H7 (cell line): ENCODE data around the gene CRY2. TPM values are rescaled to one million over a fixed set of nuclear protein-coding genes. Genes with fewer than 3 reads are reported as not detected.

Source experiments
- DNase-seq: peaks from one replicate; pipeline ENCODE4 v3.0.0; 2012
- H3K27me3 ChIP-seq: 2 replicates; pipeline ENCODE4 v1.6.0; 2011; ENCODE audit warnings: mild to moderate bottlenecking, low read length; ENCODE audit not compliant: control insufficient read depth, insufficient read depth
- H3K36me3 ChIP-seq: replicated peaks from 2 replicates; pipeline ENCODE4 v1.5.1; 2011; ENCODE audit warnings: low read length; ENCODE audit not compliant: control insufficient read depth, insufficient read depth
- H3K4me3 ChIP-seq: 2 replicates; pipeline ENCODE4 v1.5.1; 2011; ENCODE audit warnings: low read depth, mild to moderate bottlenecking, control low read depth, low read length, moderate library complexity; ENCODE audit not compliant: insufficient read depth
- total RNA-seq: library from RNA; depleted of rRNA; stranded (reverse); fragments of >200 nt; shearing (Covaris generic); gene quantifications from 2 replicates; pipeline ENCODE4 v1.2.3, GENCODE V29; 2014

CRY2 gene
- total RNA-seq, 1 experiment from 2014 or later = 16.0 TPM

DNA sequence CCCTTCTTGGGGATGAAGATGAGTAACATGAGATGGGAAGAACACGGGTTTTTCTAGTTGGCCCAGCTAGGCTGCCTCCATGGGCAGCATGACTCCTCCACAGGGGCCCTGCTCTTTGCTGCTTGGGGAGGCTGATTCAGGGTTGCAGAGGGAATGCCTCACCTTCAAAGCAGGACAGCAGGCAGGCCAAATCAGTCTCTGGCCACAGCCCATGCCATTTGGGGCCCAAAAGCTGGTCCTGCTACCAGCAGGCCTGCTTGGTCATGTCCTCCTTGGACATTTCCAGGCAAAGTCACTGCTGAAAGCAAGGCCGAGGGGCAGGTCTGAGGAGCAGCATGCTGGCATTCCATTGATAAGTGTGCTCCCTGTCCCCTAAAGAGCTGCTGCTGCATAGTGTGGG, 24.4 kb downstream of the CRY2 start:
- Histone ChIP-seq H3K4me3 (no peak overlapping the region), H3K36me3 (peaks cover 19% of the 10 kb centered on the region), H3K27me3 (no peaks in the 10 kb centered on the region)
- no peak for DNase-seq

DNA sequence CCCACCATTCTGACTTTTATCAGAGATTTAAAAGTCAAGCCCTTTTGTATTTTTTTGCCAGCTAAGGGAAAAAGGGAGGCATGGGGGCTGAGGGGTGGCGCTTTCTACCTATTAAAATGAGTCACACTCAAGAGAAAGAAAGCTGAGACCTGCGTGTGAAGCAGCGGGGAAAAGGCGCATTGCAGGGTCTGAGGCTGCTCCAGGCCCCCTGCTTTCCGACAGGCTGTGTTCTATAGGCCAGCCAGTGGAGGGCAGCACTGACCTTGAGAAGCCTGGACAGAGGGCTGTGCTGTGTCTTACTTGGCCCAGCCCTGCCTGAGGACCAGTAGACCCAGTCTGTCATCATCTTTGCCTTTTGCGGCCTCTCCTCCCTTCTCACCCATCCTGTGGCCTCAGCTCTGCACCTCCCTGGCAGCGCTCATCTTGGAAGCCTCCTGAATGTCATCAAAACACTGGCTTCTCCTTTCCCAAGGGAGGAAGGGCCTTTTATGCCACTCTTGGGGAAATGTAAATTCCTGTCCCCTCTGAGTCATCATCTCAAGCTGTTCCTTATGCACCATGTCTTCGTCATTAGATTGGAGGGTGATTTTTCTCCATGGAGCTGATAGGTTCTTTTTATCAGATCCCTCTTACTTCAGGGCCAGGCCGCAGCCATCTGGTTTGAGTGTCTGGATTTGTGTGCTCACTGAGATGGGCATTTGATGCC, 25.5 kb downstream of the CRY2 start:
- peaks cover 18% of the 10 kb centered on the region for H3K36me3 ChIP-seq
- H3K4me3 ChIP-seq = no peak overlapping the region
- peak; percentile 92 for DNase-seq
- no peaks in the 10 kb centered on the region for H3K27me3 ChIP-seq

DNA sequence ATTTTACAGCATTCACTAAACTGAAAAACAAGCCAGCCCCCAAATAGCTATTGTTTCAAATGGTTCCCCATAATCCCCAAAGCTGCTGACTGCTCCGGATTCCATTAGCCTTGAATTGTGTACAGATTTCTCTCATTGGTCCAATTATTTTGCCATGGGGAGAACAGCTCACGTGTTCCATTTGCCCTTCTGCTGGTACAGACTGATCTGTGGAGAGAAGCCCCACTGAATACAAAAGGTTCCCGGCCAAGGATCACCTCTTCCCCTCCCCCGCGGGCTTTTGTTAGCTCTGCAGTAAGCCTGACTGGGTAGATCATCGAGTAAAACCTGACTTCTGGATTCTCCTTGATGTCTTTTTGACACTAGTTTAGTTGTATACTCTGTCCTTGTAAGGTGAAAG, 29.1 kb downstream of the CRY2 start:
- Histone ChIP-seq H3K27me3 (no peaks in the 10 kb centered on the region), H3K4me3 (no peak overlapping the region), H3K36me3 (peaks cover 4% of the 10 kb centered on the region)
- peak; percentile 62 for DNase-seq

DNA sequence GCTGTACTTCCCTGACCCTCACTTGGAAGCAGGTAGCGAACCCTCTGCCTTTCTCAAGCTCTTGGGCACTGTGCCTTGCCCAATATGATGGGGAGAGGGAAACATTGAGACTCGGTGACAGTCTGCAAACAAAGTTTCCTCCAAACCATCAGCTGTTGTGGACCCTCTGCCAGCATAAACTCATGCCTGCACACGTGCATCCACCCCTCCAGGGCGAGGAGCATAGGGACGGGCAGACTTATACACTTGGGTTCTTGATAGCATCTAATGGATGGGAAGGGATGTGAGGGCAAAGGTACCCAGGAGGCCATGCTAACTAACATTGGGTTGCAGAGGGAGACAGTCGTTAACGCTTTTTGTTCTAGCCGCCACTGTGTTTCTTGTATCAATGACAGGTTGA, 29.9 kb downstream of the CRY2 start:
- no peak for DNase-seq
- Histone ChIP-seq H3K36me3 (peaks cover 8% of the 10 kb centered on the region), H3K4me3 (no peak overlapping the region), H3K27me3 (no peaks in the 10 kb centered on the region)

DNA sequence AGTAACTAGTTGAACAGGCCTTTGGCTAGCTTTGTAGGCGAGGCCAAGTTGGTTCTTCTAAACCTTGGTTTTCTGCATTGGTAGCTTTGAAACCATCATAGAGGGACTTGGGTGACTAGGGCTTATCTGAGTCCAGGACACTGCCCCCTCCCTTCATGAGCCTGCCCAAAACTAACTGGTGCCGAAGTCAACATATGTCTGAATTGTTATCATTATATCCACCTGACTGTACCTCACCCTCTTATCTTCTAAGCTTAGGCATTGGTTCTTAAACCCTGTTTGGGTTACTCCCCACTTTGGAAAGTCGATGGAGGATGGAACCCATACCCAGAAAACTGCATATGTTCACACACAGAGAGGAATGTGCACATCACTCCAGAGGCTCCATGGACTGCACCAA, 30.6 kb downstream of the CRY2 start:
- H3K36me3 ChIP-seq = peaks cover 8% of the 10 kb centered on the region
- DNase-seq = no peak
- no peak overlapping the region for H3K4me3 ChIP-seq
- no peaks in the 10 kb centered on the region for H3K27me3 ChIP-seq

DNA sequence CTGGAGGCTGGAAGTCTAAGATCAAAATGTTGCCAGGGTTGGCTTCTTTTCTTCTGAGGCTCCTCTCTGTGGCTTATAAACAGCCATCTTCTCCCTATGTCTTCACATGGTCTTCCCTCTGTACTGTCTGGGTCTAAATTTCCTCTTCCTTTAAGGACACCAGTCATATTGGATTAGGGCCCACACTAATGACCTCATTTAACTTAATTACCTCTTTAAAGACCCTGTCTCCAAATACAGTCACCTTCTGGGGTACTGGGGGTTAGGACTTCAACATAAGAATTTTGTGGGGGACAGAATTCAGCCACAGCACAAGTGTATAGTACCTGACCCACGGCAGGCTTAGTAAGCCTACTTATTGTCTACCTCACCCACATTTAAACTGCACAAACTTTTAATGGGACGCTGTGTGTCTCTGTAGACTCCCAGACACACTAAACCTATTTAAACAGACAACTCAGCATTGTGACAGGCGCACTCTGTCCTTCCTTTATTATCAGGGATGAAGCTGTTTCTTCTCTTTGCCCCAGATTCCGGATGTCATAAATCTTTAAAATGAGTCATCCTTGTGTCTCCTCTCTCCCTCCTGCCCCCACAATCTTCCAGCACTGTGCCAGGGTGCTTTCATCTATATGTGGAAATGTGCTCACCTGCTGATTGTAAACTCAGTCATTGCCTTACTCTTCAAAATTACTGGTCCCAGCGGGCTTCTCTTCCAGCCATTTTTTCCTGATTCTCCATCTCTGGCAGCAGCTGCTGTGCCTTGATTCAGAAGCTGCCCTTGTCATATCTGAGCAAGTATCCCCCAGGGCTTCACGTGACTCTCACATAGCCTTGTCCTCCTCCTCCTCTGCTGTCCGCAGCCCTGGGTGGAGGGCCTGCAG, 32.8 kb downstream of the CRY2 start:
- DNase-seq = no peak
- Histone ChIP-seq H3K27me3 (no peaks in the 10 kb centered on the region), H3K36me3 (peaks cover 7% of the 10 kb centered on the region), H3K4me3 (no peak overlapping the region)

DNA sequence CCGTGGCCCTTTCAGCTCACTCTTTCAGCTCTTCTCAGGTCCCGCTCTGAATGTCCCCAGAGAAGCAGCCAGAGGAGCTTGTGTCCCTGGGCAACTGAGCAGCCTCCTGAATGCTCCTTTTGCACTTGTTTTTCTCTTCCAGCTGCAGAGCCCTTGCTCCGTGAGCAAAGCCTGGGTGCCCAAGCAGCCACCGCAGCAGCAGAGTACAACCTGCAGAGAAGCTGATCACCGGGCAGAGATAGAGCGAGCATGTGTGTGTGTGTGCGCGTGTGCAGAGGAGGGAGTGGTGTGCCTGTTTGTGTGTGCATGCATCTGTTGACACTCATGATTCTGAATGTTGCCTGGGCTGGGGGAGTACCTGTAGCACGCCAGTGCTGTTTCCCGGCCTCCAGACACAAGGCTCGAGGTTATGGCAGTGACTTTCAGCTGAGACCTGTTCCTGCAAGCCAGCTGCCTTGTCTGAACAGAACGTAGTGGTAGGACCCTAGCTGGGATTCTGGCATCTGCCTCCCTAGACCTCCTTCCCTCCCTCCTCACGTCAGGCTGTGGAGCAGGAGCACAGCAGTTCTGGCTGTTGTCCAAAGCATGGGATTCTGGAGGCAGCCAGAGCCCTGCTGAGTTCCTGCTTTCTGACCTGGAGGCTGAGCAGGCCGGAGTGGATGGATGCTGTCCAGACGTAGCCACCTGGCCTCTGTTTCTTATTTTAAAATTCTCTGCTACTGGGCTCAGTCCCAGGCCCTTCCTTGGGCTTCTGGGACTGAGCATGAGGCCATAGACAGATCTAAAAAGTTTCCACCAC, 33.7 kb downstream of the CRY2 start:
- Histone ChIP-seq H3K36me3 (peaks cover 7% of the 10 kb centered on the region), H3K4me3 (no peak overlapping the region), H3K27me3 (peaks cover 3% of the 10 kb centered on the region; the same call in 1 of the 2 replicates)
- DNase-seq = no peak

DNA sequence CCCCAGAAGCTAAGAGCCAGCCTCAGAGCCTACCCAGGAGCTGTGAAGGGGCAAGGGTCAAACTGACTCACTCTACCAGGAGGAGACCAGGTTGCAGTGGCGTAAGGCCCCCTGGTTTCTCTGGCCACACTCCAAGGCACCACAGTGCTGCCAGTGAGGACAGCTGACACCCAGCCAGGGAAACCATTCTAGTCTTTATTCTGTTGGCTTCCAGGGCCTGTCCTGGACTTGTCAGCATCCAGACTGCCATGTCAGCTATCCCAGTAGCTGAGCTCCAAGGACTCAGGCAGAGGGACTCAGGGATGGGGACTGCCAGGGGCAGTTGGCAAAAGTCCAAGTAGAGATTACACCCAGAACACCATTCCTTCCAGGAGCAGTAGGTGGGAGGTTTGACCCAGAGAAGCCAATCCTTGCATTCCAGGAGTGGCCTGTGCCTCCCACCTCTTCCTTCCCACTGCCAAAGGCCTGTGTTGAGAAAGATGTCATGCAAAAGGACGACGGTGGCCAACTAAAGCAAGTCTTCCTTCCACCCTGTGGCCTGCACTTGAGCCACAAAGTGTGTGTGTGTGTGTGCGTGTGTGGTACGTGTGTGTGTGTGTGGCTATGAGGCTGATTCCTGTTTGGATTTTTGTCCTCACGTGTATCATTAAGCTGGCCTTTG, 34.6 kb downstream of the CRY2 start:
- Histone ChIP-seq H3K36me3 (peaks cover 7% of the 10 kb centered on the region), H3K4me3 (no peak overlapping the region), H3K27me3 (peaks cover 9% of the 10 kb centered on the region; the same call in 1 of the 2 replicates)
- no peak for DNase-seq

DNA sequence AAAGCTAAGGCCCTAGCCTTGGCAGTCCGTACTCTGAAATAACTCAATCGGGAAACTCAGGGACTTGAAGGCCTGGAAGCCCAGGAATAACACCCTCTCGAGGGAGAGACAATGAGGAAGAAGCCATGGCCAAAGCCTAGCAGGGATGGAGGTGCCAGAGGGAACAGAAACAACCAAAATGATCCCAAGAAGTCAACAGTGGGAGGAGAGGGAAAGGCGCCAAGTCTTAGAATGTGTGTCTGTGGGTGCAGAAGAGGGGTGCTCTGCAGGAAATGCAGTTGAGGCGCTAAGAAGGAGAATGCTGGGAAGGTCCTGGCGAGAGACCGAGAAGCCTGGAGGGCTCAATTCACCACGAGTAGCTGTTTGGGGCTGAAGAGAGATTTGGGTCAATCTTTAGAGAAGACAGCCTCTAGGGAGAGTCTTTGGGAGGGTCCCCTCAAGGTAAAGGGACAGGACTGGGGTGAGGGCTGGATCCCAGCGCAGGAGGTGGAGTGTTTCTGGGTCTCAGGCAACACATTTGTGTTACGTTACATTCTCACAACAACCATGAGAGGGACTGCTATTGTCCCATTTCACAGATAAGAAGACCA, 37.4 kb downstream of the CRY2 start:
- H3K27me3 ChIP-seq = peaks cover 9% of the 10 kb centered on the region; the same call in 1 of the 2 replicates
- DNase-seq = no peak
- no peak overlapping the region for H3K4me3 ChIP-seq
- peaks cover 7% of the 10 kb centered on the region for H3K36me3 ChIP-seq

DNA sequence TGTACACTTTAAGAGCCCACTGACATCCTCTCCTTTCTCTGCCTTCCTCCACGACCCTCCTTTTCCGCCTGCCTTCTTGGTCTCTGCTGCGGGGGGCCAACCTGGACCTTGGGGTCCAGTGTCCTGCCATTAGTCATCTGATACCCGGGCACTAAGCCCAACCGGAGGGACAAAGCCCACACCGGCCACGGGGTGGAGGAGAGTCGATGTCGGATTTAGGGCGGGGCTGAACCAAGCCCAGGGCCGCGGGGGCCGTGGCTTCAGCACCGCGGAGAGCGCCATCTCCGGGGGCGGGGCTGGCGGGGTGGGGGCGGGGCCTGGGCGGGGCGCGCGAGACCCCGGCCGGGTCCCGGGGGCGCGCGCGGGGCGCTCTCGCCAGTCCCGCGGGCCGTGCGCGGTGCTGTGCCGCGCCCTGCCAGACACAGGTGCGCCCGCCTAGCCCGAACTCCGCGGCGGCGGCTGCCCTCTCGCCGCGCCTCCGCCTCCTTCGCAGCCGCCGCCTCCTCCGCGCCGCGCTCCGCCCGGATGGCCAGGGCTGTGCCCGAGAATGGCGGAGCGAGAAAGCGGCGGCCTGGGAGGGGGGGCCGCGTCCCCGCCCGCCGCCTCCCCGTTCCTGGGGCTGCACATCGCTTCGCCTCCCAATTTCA, 38.1 kb downstream of the CRY2 start, which contains the start of gene MAPK8IP1:
TSS of gene MAPK8IP1 (plus strand) at position 378 of the 647 bp plus-strand sequence. CDS start at position 548, 170 bp downstream.
- Histone ChIP-seq H3K36me3 (peaks cover 7% of the 10 kb centered on the region), H3K4me3 (peak within 1 kb of the TSS; percentile 61), H3K27me3 (peaks cover 9% of the 10 kb centered on the region; the same call in 1 of the 2 replicates)
- peak; percentile 100 for DNase-seq

DNA sequence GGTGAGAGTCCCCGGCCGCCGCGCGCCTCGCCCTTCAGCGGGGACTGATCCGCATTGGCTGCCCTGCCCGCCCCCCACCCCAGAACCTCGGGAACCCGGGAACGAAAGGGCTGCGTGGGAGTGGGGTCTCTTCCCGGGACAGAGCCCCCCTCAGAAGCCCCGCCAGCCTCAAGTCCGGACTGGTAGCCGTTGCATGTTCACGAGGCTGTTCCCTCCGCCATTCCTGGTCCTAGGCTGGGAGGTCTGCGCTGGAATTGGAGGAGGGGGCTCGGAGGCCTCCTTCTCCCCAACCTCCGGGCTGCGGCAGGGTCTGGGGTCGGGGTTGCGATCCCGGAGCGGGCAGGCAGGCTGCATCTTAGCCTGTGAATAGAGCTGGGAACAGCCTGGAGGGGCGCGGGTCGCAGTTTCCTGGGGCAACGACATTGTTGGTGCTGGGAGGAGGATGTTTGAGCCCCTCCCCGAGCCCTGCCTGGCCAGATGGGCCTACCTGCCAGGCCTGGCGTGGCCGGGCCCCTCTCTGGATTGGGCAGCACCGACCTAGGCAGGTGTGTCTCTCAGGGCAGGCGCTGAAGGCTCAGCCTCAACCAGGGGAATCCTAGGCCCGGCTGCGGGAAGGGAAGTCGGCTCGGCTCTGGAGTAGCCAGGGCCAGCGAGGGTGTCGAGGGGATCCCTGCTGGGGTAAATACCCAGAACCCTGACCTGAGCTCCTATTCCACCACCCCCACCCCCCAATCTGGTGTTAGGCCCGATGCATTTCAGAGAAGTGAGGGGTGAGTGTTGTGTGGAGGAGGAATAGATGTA, 38.8 kb downstream of the CRY2 start:
- peak overlapping the region; percentile 61 for H3K4me3 ChIP-seq
- peaks cover 3% of the 10 kb centered on the region for H3K36me3 ChIP-seq
- H3K27me3 ChIP-seq = peaks cover 9% of the 10 kb centered on the region; the same call in 1 of the 2 replicates
- peak; percentile 93 for DNase-seq

DNA sequence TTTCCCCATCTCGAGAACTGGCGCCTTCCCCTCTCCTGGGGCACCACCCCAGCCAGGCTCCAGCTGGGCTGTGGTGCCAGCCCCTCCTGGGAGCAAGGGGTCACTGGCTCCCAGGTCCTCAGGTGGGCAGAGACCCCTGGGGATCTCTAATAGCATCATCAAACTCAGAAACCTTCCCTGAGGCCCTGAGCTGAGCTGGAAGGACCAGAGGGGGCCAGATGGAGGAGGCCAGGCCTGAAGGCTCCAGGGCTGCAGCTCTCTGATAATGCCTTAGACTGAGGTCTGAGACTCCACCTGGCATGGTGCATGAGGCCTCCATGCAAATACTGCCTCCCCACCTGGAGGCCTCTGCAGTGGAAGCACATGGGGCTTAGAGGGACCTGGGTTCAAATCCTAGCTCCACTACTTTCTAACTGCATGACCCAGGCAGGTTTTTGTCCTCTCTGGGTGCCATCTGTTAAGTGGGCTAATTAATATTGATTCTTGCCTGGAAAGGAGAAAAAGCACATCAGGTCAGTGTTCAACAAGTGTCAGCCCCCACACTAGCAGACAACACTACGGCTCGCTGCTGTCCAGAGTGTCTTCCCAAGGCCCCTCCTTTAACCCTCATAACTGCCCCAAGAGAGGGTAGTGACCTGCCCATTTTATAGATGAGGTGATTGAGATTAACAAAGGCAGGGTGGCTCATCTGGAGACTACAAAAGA, 39.7 kb downstream of the CRY2 start:
- 0 out of 2 replicates have a peak, but pooled peaks cover under 1% of the 10 kb centered on the region for H3K36me3 ChIP-seq
- H3K4me3 ChIP-seq = no peak overlapping the region
- H3K27me3 ChIP-seq = peaks cover 9% of the 10 kb centered on the region; the same call in 1 of the 2 replicates
- DNase-seq = no peak
